Thoracic aorta (tissue), 2 donors: ENCODE measurements around the gene VAV2. TPM values are rescaled to one million over a fixed set of nuclear protein-coding genes. Genes with fewer than 3 reads are reported as not detected.

Experiments
- ATAC-seq: fragments of 150-250 bp; one replicate; pipeline ENCODE4 v1.8.0; 2017; ENCODE audit warnings: low read depth; ENCODE audit not compliant: insufficient number of reproducible peaks, low FRiP score
- DNase-seq: peaks from one replicate; pipeline ENCODE4 v3.0.0-alpha.2; 2020; ENCODE audit warnings: low spot score
- H3K27ac ChIP-seq, 2 donors: fragments of 200-600 bp; sonication (generic); 1 replicate in 1 of 2; 2 replicates in 1 of 2; pipeline ENCODE4 v1.5.1; 2016; ENCODE audit warnings: mild to moderate bottlenecking in 2 of 2, moderate library complexity in 2 of 2
- H3K27me3 ChIP-seq: fragments of 200-600 bp; sonication (generic); replicated peaks from 2 replicates; pipeline ENCODE4 v1.6.0; 2016; ENCODE audit warnings: mild to moderate bottlenecking; ENCODE audit not compliant: insufficient read depth
- H3K36me3 ChIP-seq: fragments of 200-600 bp; sonication (generic); one replicate; pipeline ENCODE4 v1.5.1; 2016
- H3K4me1 ChIP-seq, 2 donors: fragments of 200-600 bp; sonication (generic); 1 replicate in 1 of 2; 2 replicates in 1 of 2; pipeline versions ENCODE4 v1.5.1 to v1.6.0; 2016; ENCODE audit warnings: low read depth in 2 of 2, mild to moderate bottlenecking in 1 of 2; ENCODE audit not compliant: control insufficient read depth in 1 of 2
- H3K4me3 ChIP-seq: fragments of 200-600 bp; sonication (generic); 2 replicates; pipeline ENCODE4 v1.5.1; 2016; ENCODE audit warnings: mild to moderate bottlenecking
- H3K9me3 ChIP-seq: fragments of 200-600 bp; sonication (generic); 2 replicates; pipeline ENCODE4 v1.5.1; 2016
- total RNA-seq, 2 donors: library from RNA; depleted of rRNA; stranded (reverse); fragments of >200 nt; gene quantifications; one replicate each; pipeline versions ENCODE4 v1.1.0 to v1.2.3, GENCODE V29; 2016
- TF ChIP-seq, protein P1 (sequence below): fragments of 200-600 bp; sonication (generic); IDR thresholded peaks from one replicate; pipeline ENCODE4 v1.5.1; 2019; ENCODE audit warnings: antibody characterized with exemption

VAV2 gene
- total RNA-seq, 2 donors from 2014 or later: 10.1 to 11.5 TPM

DNA sequence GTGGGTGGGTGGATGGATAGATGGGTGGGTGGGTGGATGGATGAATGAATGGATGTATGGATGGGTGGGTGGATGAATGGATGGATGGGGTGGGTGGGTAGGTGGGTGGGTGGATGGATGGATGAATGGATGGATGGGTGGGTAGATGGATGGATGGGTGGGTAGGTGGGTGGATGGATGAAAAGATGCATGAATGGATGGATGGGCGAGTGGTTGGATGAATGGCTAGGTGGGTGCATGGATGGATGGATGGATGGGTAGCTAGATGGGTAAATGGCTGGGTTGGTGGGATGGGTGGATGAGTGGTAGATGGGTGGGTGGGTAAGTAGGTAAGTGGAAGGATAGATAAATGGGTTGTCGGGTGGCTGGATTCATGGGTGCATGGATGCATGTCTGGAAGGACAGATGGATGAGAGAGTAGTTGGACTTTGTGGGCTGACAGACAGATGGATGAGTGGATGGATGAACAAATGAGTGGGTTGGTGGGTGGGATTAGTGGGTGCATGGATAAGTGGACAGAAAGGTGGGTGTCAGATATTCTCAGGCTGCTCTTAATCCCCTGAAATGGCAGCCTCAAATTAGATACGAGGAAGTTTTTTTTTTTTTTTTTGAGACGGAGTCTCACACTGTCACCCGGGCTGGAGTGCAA is 153.1 kb downstream of the VAV2 start:
- H3K27me3 ChIP-seq: no peaks in the 10 kb centered on the region
- TF ChIP-seq, protein P1, sequence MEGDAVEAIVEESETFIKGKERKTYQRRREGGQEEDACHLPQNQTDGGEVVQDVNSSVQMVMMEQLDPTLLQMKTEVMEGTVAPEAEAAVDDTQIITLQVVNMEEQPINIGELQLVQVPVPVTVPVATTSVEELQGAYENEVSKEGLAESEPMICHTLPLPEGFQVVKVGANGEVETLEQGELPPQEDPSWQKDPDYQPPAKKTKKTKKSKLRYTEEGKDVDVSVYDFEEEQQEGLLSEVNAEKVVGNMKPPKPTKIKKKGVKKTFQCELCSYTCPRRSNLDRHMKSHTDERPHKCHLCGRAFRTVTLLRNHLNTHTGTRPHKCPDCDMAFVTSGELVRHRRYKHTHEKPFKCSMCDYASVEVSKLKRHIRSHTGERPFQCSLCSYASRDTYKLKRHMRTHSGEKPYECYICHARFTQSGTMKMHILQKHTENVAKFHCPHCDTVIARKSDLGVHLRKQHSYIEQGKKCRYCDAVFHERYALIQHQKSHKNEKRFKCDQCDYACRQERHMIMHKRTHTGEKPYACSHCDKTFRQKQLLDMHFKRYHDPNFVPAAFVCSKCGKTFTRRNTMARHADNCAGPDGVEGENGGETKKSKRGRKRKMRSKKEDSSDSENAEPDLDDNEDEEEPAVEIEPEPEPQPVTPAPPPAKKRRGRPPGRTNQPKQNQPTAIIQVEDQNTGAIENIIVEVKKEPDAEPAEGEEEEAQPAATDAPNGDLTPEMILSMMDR: no peak
- ATAC-seq (no peak), DNase-seq (no peak)
- no peaks in the 10 kb centered on the region for H3K9me3 ChIP-seq
- H3K4me3 ChIP-seq: no peak overlapping the region
- no peaks in the 10 kb centered on the region for H3K36me3 ChIP-seq
- H3K27ac ChIP-seq: no peak overlapping the region
- no peaks in the 10 kb centered on the region for H3K4me1 ChIP-seq

DNA sequence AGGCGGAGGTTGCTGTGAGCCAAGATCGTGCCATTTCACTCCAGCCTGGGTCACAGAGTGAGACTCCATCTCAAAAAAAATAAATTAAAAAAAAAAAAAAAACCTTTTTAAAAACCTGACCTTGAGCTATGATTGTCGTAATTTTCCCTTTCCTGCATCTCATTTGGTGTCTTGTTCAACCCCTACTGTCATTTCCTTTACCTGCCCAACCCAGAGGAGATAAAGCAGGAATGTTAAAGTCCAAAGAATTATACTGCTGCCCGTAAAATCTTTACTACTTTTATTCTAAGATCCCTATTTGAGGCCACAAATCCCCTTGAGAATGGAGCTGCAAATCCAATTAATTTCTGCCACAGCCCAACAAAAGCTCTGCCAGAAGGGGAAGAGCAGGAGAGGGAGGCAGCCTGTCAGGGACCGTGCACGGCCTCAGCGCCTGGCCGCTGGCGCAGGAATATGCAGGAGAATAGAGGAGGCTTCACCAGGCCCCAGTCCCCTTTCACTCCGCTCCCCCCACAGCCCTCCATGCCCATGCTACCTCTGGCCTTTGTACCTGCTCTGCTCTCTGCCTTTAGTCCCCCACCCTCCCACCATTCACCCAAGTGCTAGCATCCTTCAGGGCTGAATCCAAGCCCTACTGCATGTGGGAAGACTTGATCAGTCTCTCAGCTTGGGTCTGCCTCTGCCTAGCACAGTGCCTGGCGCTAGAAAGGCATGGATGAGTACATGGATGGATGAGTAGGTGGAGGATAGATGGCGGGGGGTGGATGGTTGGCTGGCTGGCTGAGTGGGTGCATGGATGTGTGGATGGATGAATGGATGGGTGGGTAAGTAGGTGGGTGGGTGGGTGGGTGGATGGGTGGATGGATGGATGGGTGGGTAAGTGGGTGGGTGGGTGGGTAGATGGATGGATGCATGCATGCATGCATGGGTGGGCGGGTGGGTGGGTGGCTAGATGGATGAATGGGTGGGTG is 154.2 kb downstream of the VAV2 start:
- no peak for ATAC-seq
- no peaks in the 10 kb centered on the region for H3K36me3 ChIP-seq
- H3K4me3 ChIP-seq: no peak overlapping the region
- H3K4me1 ChIP-seq: no peaks in the 10 kb centered on the region
- DNase-seq: no peak
- no peak overlapping the region for H3K27ac ChIP-seq
- TF ChIP-seq, protein P1: no peak
- H3K27me3 ChIP-seq: no peaks in the 10 kb centered on the region
- H3K9me3 ChIP-seq: no peaks in the 10 kb centered on the region

DNA sequence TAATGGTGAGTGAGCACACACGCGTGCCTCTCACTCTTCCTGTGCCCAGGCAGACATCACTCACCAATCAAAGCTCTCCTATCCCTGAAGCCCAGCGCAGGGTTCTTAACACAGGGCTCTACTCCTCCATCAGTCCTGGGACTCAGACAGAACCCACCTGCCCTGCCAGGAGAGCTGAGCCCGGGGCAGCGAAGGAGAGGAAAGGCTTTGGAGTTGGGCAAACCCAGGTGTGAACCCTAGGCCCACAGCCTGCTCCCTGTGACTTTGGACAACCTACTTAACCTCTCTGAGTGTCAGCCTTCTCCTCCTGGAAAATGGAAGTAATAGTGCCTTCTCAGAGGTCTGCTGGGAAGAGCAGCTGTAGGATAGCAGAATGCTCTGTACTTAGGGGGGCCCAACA is 155.3 kb downstream of the VAV2 start:
- no peak overlapping the region for H3K27ac ChIP-seq
- no peaks in the 10 kb centered on the region for H3K27me3 ChIP-seq
- no peaks in the 10 kb centered on the region for H3K36me3 ChIP-seq
- ATAC-seq (no peak), DNase-seq (no peak)
- no peaks in the 10 kb centered on the region for H3K4me1 ChIP-seq
- H3K4me3 ChIP-seq: no peak overlapping the region
- H3K9me3 ChIP-seq: no peaks in the 10 kb centered on the region
- TF ChIP-seq, protein P1: no peak

DNA sequence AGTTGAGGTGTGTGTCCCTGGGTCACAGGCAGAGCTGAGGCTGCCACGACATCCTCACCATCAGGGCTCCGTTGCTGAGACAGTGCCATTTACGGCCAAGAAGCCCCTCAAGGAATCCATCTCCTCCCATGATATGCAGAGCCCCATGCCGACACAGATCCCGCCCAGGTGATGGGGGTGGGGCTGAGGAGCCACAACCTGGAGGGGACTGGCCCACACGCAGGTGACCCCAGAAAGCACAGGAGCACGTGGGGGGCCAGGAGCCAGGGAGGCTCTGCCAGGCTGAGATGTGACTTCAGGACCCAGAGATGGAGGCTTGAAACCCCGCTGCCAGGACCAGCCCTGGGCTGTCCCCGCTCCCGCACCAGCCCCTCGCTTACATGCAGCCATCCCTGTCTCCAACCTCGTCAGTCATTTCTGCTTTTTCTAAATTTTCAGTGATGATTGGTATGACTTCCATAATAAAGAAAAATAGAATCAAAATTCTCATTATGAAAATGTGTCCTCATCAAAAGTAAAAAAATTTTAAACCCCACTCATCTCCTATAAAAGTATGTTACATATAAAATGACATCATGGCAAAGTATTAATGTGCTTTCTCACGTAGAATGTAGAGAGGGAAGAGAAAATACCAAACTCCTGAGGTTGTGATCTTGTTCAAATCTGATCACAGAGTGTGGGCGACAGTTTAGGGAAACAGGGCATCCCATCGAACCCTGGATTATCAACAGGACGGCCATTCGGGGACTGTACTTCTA is 155.9 kb downstream of the VAV2 start:
- Histone ChIP-seq H3K4me3 (no peak overlapping the region), H3K9me3 (no peaks in the 10 kb centered on the region), H3K27ac (no peak overlapping the region), H3K36me3 (no peaks in the 10 kb centered on the region), H3K4me1 (no peaks in the 10 kb centered on the region), H3K27me3 (no peaks in the 10 kb centered on the region)
- TF ChIP-seq, protein P1: no peak
- DNase-seq (no peak), ATAC-seq (no peak)
